GM21515 (cell line): ENCODE data around the gene PSME2.

Experiments
- ATAC-seq: cut with Tn5 transposase; IDR thresholded peaks from one replicate; pipeline ENCODE4 v1.9.1; 2021; ENCODE audit not compliant: unreplicated experiment

PSME2 gene

GRCh38 chr14:24179961-24180796 lies 33.8 kb upstream of the PSME2 start:
- ATAC-seq: no peak

GRCh38 chr14:24179294-24179960 lies 33.0 kb upstream of the PSME2 start:
- ATAC-seq: no peak

- no peak for ATAC-seq
These were observed 32.2 kb upstream of the PSME2 start for GRCh38 chr14:24178399-24179178.

- no peak for ATAC-seq
These were observed 31.5 kb upstream of the PSME2 start for GRCh38 chr14:24177891-24178290.

- no peak for ATAC-seq
These were observed 30.8 kb upstream of the PSME2 start for GRCh38 chr14:24177041-24177825.

GRCh38 chr14:24176599-24176998 lies 30.2 kb upstream of the PSME2 start:
- ATAC-seq: no peak

GRCh38 chr14:24172871-24173281 lies 26.5 kb upstream of the PSME2 start:
- no peak for ATAC-seq

GRCh38 chr14:24172261-24172860 lies 26.0 kb upstream of the PSME2 start:
- ATAC-seq: no peak

GRCh38 chr14:24171422-24172260 lies 25.2 kb upstream of the PSME2 start, which contains the start of gene REC8:
REC8 (plus strand) TSS chr14:24172080; CDS start chr14:24172553, 473 bp downstream.
- peak; percentile 79 for ATAC-seq

- ATAC-seq: no peak
These were observed 21.2 kb upstream of the PSME2 start for GRCh38 chr14:24167469-24168114.

- ATAC-seq: no peak
These were observed 19.4 kb upstream of the PSME2 start for GRCh38 chr14:24165785-24166184.

GRCh38 chr14:24164518-24164991 lies 18.1 kb upstream of the PSME2 start:
- ATAC-seq: no peak

- ATAC-seq: no peak
These were observed 15.7 kb upstream of the PSME2 start for GRCh38 chr14:24162093-24162492.

GRCh38 chr14:24160850-24161804 lies 14.7 kb upstream of the PSME2 start, which contains the start of gene IRF9:
IRF9 (plus strand) TSS chr14:24161265; CDS start chr14:24162145, 880 bp downstream.
- peak; percentile 77 for ATAC-seq

GRCh38 chr14:24160499-24160849 lies 14.1 kb upstream of the PSME2 start:
- ATAC-seq: no peak

GRCh38 chr14:24159777-24160498 lies 13.5 kb upstream of the PSME2 start:
- no peak for ATAC-seq

GRCh38 chr14:24157331-24157730 lies 10.9 kb upstream of the PSME2 start:
- no peak for ATAC-seq
